HG03439 (cell line): Measurements from ENCODE around the gene PRRC2B.
"Not testable (repeated sequence)": the region's sequence is repeated elsewhere in the genome, so short reads cannot be mapped to it uniquely, and the experiment has no call there.

Experiments used
- ATAC-seq: cut with Tn5 transposase; IDR thresholded peaks from one replicate; pipeline ENCODE4 v1.9.1; 2021; ENCODE audit warnings: mild to moderate bottlenecking, moderate library complexity; ENCODE audit not compliant: unreplicated experiment

PRRC2B gene

GRCh38 chr9:131528886-131529505 lies 135.1 kb downstream of the PRRC2B start:
- ATAC-seq = no peak

GRCh38 chr9:131529597-131530545 lies 136.0 kb downstream of the PRRC2B start:
- ATAC-seq = no peak

GRCh38 chr9:131530546-131530919 lies 136.6 kb downstream of the PRRC2B start:
- ATAC-seq = peak; percentile 14

GRCh38 chr9:131530920-131531832 lies 137.3 kb downstream of the PRRC2B start, which contains the start of gene UCK1:
TSS of gene UCK1 (minus strand) at chr9:131531263. CDS start at chr9:131531174, 89 bp downstream.
- ATAC-seq = peak; percentile 67

- no peak for ATAC-seq
Measured at GRCh38 chr9:131534721-131535237, 140.9 kb downstream of the PRRC2B start.

- ATAC-seq = no peak
Measured at GRCh38 chr9:131537946-131538345, 144.1 kb downstream of the PRRC2B start.

- ATAC-seq = no peak
Measured at GRCh38 chr9:131539223-131539923, 145.5 kb downstream of the PRRC2B start.

- ATAC-seq = no peak
Measured at GRCh38 chr9:131543141-131543540, 149.3 kb downstream of the PRRC2B start.

- ATAC-seq = no peak
Measured at GRCh38 chr9:131545003-131545785, 151.3 kb downstream of the PRRC2B start, which contains the start of gene PRRT1B. TSS of gene PRRT1B (plus strand) at chr9:131545523. CDS start at chr9:131545616, 93 bp downstream.

GRCh38 chr9:131545786-131546335 lies 152.0 kb downstream of the PRRC2B start:
- ATAC-seq = no peak

- no peak for ATAC-seq
Measured at GRCh38 chr9:131546336-131547084, 152.6 kb downstream of the PRRC2B start.

GRCh38 chr9:131549186-131549585 lies 155.3 kb downstream of the PRRC2B start:
- not testable (repeated sequence) for ATAC-seq
